HEK293 (cell line): ENCODE results near the gene ZNF32.
A peak's percentile ranks its signal among the peaks of the same experiment; 100 is the strongest.

Experiments
- CTCF ChIA-PET: fragments of 350-600 bp; formaldehyde crosslinking; extraction: SDS; loops from one replicate; lab custom pipeline; 2021; ENCODE audit warnings: antibody characterized with exemption; lab: Yijun Ruan, JAX
- POLR2A ChIA-PET: fragments of 300-600 bp; formaldehyde crosslinking; extraction: SDS; loops from one replicate; lab custom pipeline; 2020; ENCODE audit warnings: antibody characterized with exemption, inconsistent platforms; lab: Yijun Ruan, JAX
- H3K27ac ChIP-seq: fragments of 200-500 bp; sonication (Bioruptor generic); 2 replicates; pipeline ENCODE4 v1.5.1; 2014; ENCODE audit warnings: low read depth, low read length, control low read depth, inconsistent platforms; ENCODE audit errors: extremely low read depth
- H3K36me3 ChIP-seq, 2 experiments: fragments of 200-500 bp in 1 of 2; sonication (Bioruptor generic) in 1 of 2; 1 replicate in 1 of 2; 2 replicates in 1 of 2; pipeline ENCODE4 v1.5.1; 2014 to 2017; ENCODE audit warnings: inconsistent platforms in 2 of 2, low read length in 2 of 2; ENCODE audit not compliant: control insufficient read depth in 2 of 2, insufficient read depth in 1 of 2
- H3K4me1 ChIP-seq: fragments of 200-500 bp; sonication (Bioruptor generic); 2 replicates; pipeline ENCODE4 v1.5.1; 2014; ENCODE audit warnings: mild to moderate bottlenecking, low read length, inconsistent platforms; ENCODE audit not compliant: control insufficient read depth, insufficient read depth
- H3K4me3 ChIP-seq: 2 replicates; pipeline ENCODE4 v1.5.1; 2011; ENCODE audit warnings: low read depth, mild to moderate bottlenecking, control low read depth, low read length, moderate library complexity
- H3K9me3 ChIP-seq: fragments of 200-500 bp; sonication (Bioruptor generic); 2 replicates; pipeline ENCODE4 v1.5.1; 2014; ENCODE audit warnings: low read depth, low read length, inconsistent platforms; ENCODE audit not compliant: control insufficient read depth, insufficient read depth
- CTCF ChIP-seq: fragments of 450-650 bp; formaldehyde crosslinking; IDR thresholded peaks from 2 replicates; pipeline ENCODE4 v1.5.1; 2016; ENCODE audit warnings: missing biosample characterization, missing genetic modification characterization
- GFI1B ChIP-seq: fragments of 450-650 bp; formaldehyde crosslinking; IDR thresholded peaks from 2 replicates; pipeline ENCODE4 v1.5.1; 2016; ENCODE audit warnings: missing biosample characterization, missing genetic modification characterization
- MYNN ChIP-seq: fragments of 450-650 bp; formaldehyde crosslinking; IDR thresholded peaks from 2 replicates; pipeline ENCODE4 v1.5.1; 2016; ENCODE audit warnings: missing biosample characterization, missing genetic modification characterization, borderline replicate concordance
- PRDM6 ChIP-seq: fragments of 450-650 bp; formaldehyde crosslinking; IDR thresholded peaks from 2 replicates; pipeline ENCODE4 v1.5.1; 2017; ENCODE audit warnings: missing biosample characterization, missing genetic modification characterization
- TCF7L2 ChIP-seq: IDR thresholded peaks from 2 replicates; pipeline ENCODE4 v1.6.1; 2011; ENCODE audit warnings: low read depth, mild to moderate bottlenecking, inconsistent platforms, low read length, moderate library complexity, borderline replicate concordance
- ZBTB49 ChIP-seq: fragments of 450-650 bp; formaldehyde crosslinking; IDR thresholded peaks from 2 replicates; pipeline ENCODE4 v1.5.1; 2016; ENCODE audit warnings: missing biosample characterization, missing genetic modification characterization, low read depth
- ZFP3 ChIP-seq: fragments of 450-650 bp; formaldehyde crosslinking; IDR thresholded peaks from 2 replicates; pipeline ENCODE4 v1.5.1; 2016; ENCODE audit warnings: low read depth, missing biosample characterization, missing genetic modification characterization
- ZNF10 ChIP-seq: fragments of 450-650 bp; formaldehyde crosslinking; IDR thresholded peaks from 2 replicates; pipeline ENCODE4 v1.5.1; 2017; ENCODE audit warnings: missing biosample characterization, missing genetic modification characterization
- ZNF2 ChIP-seq: fragments of 450-650 bp; formaldehyde crosslinking; IDR thresholded peaks from 2 replicates; pipeline ENCODE4 v1.5.1; 2016; ENCODE audit warnings: missing biosample characterization, missing genetic modification characterization
- ZNF202 ChIP-seq: fragments of 450-650 bp; formaldehyde crosslinking; IDR thresholded peaks from 2 replicates; pipeline ENCODE4 v1.5.1; 2016; ENCODE audit warnings: missing biosample characterization, missing genetic modification characterization, borderline replicate concordance
- ZNF248 ChIP-seq: fragments of 450-650 bp; formaldehyde crosslinking; IDR thresholded peaks from 2 replicates; pipeline ENCODE4 v1.5.1; 2017; ENCODE audit warnings: missing biosample characterization, missing genetic modification characterization
- ZNF394 ChIP-seq: fragments of 450-650 bp; formaldehyde crosslinking; IDR thresholded peaks from 2 replicates; pipeline ENCODE4 v1.5.1; 2016; ENCODE audit warnings: missing biosample characterization, missing genetic modification characterization, mild to moderate bottlenecking, moderate library complexity, borderline replicate concordance
- ZNF510 ChIP-seq: fragments of 450-650 bp; formaldehyde crosslinking; IDR thresholded peaks from 2 replicates; pipeline ENCODE4 v1.5.1; 2018; ENCODE audit warnings: mild to moderate bottlenecking, missing genetic modification characterization, missing biosample characterization; ENCODE audit not compliant: insufficient replicate concordance
- ZNF514 ChIP-seq: fragments of 450-650 bp; formaldehyde crosslinking; IDR thresholded peaks from 2 replicates; pipeline ENCODE4 v1.5.1; 2016; ENCODE audit warnings: missing biosample characterization, missing genetic modification characterization
- ZNF560 ChIP-seq: fragments of 450-650 bp; formaldehyde crosslinking; IDR thresholded peaks from 2 replicates; pipeline ENCODE4 v1.5.1; 2017; ENCODE audit warnings: missing biosample characterization, missing genetic modification characterization, borderline replicate concordance
- ZNF585B ChIP-seq: fragments of 450-650 bp; formaldehyde crosslinking; IDR thresholded peaks from 2 replicates; pipeline ENCODE4 v1.5.1; 2016; ENCODE audit warnings: missing biosample characterization, missing genetic modification characterization
- ZNF654 ChIP-seq: fragments of 450-650 bp; formaldehyde crosslinking; IDR thresholded peaks from 2 replicates; pipeline ENCODE4 v1.5.1; 2016; ENCODE audit warnings: low read depth, missing biosample characterization, missing genetic modification characterization
- ZNF670 ChIP-seq: fragments of 450-650 bp; formaldehyde crosslinking; IDR thresholded peaks from 2 replicates; pipeline ENCODE4 v1.5.1; 2016; ENCODE audit warnings: missing biosample characterization, missing genetic modification characterization, low read depth

ZNF32 gene

GRCh38 chr10:43673471-43673870 lies 24.8 kb upstream of the ZNF32 start:
- H3K27ac ChIP-seq: no peak overlapping the region
- no peaks in the 10 kb centered on the region for H3K4me1 ChIP-seq
- no peaks in the 10 kb centered on the region for H3K36me3 ChIP-seq
- POLR2A ChIA-PET: no interaction called here
- no peaks in the 10 kb centered on the region for H3K9me3 ChIP-seq
- no peak overlapping the region for H3K4me3 ChIP-seq
- CTCF ChIA-PET: interaction anchor here (0.5 to 3.5 kb wide), 4 partner anchors 9 to 1191 kb away, joined by 3 to 19 read pairs (median 3); no protein-coding TSS in a partner anchor
- no peak for TF ChIP-seq ZBTB49 (tag by site-specific recombination)
- no peak for TF ChIP-seq ZNF10 (tag by site-specific recombination)
- TF ChIP-seq ZNF510 (tag by site-specific recombination): no peak
- no peak for TF ChIP-seq ZNF394
- TF ChIP-seq ZNF248 (tag by site-specific recombination): no peak
- no peak for TF ChIP-seq ZNF585B
- TF ChIP-seq GFI1B: no peak
- no peak for TF ChIP-seq MYNN (tag by site-specific recombination)
- no peak for TF ChIP-seq PRDM6
- TF ChIP-seq ZNF514: no peak
- no peak for TF ChIP-seq ZNF560 (tag by site-specific recombination)
- TF ChIP-seq ZNF202 (tag by site-specific recombination): no peak
- TF ChIP-seq ZNF670: no peak

GRCh38 chr10:43671659-43672531 lies 23.2 kb upstream of the ZNF32 start:
- ChIA-PET POLR2A (no interaction called here), CTCF (interaction anchor here (0.6 to 3.5 kb wide), 7 partner anchors 11 to 1193 kb away, joined by 3 to 19 read pairs (median 5); no protein-coding TSS in a partner anchor)
- Histone ChIP-seq H3K4me3 (no peak overlapping the region), H3K27ac (no peak overlapping the region), H3K9me3 (no peaks in the 10 kb centered on the region), H3K36me3 (no peaks in the 10 kb centered on the region), H3K4me1 (no peaks in the 10 kb centered on the region)
- TF ChIP-seq ZNF2 (peak; percentile 93), CTCF (tag by site-specific recombination) (peak; percentile 62), ZFP3 (tag by site-specific recombination) (no peak), TCF7L2 (no peak), ZNF654 (tag by site-specific recombination) (peak; percentile 96)
